Germinal center (tissue), 1 donor: Measurements from ENCODE around the gene PM20D1.
"Not testable (repeated sequence)": the region's sequence is repeated elsewhere in the genome, so short reads cannot be mapped to it uniquely, and the experiment has no call there.

Experiments used
- DNase-seq: peaks from one replicate; pipeline ENCODE4 v3.0.0; 2012; ENCODE audit warnings: mixed read lengths, low spot score

Gene PM20D1

GRCh38 chr1:205849619-205850355 lies at the start of gene PM20D1:
TSS of gene PM20D1 (minus strand) at chr1:205850132. CDS start at chr1:205850072, 60 bp downstream.
- peak; percentile 38 for DNase-seq

- no peak for DNase-seq
Measured at GRCh38 chr1:205896351-205896750, 46.4 kb upstream of the PM20D1 start.

DNA sequence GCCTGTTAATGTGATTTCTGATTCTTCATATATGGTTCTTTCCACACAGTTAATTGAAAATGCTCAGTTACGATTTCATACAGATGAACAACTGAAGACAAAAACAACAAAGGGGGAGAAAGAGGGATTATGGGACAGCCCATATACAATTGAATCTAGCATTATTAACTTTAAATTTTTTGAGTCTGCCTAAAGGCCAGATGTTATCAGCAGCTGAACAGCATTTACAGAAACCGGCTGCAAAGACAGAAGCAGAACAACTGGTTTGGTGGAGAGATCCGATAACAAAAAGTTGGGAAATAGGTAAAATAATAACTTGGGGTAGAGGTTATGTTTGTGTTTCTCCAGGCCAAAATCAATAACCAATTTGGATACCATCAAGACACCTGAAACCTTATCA lies 44.2 kb upstream of the PM20D1 start:
- not testable (repeated sequence) for DNase-seq

DNA sequence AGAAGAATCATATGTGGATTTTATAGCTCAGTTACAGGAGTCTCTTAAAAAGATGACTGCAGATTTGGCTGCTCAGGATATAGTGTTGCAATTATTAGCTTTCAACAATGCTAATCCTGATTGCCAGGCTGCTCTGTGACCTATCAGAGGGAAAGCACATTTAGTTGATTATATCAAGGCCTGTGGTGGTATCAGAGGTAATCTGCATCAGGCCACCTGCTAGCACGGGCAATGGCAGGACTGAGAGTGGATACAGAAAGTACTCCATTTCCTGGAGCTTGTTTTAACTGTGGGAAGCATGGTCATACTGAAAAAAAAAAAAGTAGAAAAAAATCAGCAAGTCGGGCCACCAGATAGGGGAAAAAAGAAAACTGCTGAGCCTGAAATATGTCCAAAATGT lies 42.2 kb upstream of the PM20D1 start:
- not testable (repeated sequence) for DNase-seq

DNA sequence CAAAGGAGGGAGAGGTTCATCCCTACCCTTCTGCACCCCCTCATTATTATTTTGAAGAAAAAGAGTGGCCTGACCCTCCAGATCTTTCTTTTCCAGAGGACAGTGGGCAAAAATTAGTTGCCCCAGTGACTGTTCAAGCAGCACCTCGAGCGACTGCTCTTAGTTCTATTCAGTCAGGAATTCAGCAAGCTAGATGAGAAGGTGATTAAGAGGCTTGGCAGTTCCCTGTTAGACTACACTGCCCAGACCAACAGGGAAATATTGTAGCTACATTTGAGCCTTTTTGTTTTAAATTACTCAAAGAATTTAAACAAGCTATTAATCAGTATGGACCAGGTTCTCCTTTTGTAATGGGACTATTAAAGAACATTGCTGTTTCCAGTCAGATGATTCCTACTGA lies 41.5 kb upstream of the PM20D1 start:
- not testable (repeated sequence) for DNase-seq

GRCh38 chr1:205890631-205891030 lies 40.7 kb upstream of the PM20D1 start:
- not testable (repeated sequence) for DNase-seq

DNA sequence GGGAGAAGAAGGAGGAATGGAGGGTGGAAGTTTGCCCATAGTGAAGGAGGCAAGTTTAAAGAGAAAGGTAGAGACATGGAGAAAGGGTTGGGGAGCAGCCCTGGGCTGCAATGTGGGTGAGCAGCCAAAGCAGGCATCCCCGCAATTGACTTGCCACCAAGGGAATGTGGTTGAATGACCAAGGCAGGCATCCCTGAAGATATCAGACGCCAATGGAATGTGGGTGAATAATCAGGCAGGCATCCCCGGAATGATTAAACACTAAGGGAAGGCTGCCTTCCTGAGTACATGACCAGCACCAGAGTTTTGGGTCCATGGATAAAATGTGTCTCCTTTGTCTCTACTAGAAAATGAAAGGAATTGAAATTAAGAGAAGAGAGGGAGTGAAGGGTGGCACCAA lies 39.8 kb upstream of the PM20D1 start:
- not testable (repeated sequence) for DNase-seq

DNA sequence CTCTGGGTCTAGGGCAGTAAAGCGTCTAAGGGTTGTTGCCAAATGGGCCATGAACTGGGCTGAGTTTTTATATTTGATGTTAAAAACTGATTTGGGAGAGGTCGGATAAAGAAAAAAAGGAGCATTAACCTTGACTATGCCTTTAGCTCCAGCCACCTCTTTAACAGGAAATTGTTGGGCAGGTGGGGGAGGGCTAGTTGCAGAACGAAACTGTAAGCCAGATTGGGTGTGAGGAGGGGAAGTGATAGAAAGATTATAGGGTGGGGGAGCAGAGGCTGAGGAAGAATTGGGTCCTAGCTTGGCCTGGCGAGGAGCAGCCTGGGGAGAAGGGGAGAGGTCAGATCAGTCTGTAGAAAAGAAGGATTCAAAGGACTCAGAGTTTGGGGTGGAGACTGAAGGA lies 39.1 kb upstream of the PM20D1 start:
- not testable (repeated sequence) for DNase-seq

DNA sequence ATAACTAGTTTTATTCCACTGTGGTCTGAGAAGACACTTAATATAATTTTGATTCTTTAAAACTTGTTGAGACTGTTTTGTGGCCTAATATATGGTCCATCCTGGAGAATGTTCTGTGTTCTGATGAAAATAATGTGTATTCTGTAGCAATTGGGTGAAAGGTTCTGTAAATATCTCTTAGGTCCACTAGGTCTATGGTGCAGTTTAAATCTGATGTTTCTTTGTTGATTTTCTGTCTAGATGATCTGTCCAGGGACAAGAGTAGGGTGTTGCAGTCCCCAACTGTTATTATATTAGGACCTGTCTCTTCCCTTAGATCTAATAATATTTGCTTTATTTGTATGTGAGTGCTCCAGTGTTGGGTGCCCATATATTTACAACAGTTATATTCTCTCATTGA lies 33.9 kb upstream of the PM20D1 start:
- no peak for DNase-seq

DNA sequence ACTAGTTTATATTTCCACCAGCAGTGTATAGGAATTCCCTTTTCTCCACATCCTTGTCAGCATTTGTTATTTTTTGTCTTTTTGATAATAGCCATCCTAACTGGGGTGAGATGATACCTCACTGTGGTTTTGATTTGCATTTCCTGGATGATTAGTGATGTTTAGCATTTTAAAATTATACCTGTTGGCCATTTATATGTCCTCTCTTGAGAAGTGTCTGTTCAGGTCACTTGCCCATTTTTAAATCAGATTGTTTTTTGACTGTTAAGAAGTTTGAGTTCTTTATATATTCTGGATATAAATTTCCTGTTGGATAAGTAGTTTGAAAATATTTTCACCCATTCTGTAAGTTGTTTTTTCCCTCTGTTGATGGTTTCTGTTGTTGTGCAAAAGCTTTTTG lies 31.0 kb upstream of the PM20D1 start:
- no peak for DNase-seq

GRCh38 chr1:205879974-205880373 lies 30.0 kb upstream of the PM20D1 start:
- no peak for DNase-seq

- no peak for DNase-seq
Measured at GRCh38 chr1:205878026-205878425, 28.1 kb upstream of the PM20D1 start.

- not testable (repeated sequence) for DNase-seq
Measured at GRCh38 chr1:205873148-205873547, 23.2 kb upstream of the PM20D1 start.

- no peak for DNase-seq
Measured at GRCh38 chr1:205870236-205870635, 20.3 kb upstream of the PM20D1 start.

DNA sequence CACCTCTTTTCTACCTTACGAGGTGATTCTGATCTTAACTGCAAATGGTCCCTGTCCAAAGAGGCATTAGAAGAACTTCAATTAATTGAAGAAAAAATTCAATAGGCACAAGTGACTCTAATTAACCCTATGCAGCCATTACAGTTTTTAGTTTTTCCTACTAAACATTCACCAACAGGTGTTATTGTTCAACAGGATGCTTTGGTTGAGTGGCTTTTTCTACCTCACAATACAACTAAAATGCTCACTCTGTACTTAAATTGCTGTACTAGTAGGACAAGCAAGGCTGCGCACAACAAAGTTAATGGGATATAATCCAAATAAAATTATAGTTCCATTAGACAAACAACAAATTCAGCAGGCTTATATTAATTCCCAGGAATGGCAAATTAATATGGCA lies 11.6 kb upstream of the PM20D1 start:
- DNase-seq = no peak

- no peak for DNase-seq
Measured at GRCh38 chr1:205858141-205858961, 8.4 kb upstream of the PM20D1 start.

DNA sequence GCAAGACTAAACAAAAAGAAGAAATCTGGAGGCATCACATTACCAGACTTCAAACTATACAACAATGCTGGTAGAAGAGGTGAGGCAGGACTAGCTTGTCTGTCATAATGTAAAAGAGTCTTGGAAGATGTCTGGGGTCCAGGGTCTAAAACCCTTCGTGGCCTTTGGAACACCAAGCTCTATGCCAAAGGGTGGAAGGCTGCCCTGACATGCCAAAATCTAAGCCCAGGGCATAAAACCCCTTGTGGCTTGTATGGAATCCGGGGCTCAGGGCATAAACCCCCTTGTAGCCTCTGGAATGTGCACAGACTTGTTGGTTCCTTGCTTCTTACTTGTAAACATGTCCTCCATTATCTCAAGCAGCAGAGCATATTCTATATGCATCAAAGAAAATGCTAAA lies 7.6 kb upstream of the PM20D1 start:
- DNase-seq = not testable (repeated sequence)

DNA sequence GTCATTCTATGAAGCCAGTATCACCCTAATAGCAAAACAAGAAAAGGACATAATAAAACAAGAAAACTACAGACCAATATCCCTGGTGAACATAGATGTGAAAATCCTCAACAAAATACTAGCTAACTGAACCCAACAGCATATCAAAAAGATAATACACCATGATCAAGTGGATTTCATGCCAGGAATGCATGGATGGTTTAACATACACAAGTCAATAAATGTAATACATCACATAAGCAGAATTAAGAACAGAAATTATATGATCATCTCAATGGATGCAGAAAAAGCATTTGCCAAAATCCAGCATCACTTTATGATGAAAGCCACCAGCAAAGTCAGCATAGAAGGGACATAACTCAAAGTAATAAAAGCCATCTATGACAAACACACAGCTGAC lies 6.5 kb upstream of the PM20D1 start:
- DNase-seq = no peak

DNA sequence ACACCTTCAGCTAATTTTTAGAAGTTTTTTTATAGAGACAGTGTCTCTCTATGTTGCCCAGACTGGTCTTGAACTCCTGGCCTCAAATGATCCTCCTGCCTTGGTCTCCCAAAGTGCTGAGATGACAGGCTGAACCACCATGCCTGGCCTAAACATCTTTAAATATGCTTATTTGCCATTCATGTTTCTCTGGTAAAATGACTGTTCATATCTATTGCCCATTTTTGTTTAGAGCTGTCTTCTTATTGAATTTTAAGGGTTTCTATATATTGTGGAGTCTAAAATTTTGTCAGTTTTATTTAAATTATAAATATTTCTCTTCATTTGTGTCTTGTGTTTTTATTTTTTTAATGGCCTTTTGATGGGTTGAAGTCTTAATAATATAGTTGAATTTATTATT lies 3.0 kb upstream of the PM20D1 start:
- DNase-seq = no peak

GRCh38 chr1:205851993-205852392 lies 2.1 kb upstream of the PM20D1 start:
- no peak for DNase-seq

DNA sequence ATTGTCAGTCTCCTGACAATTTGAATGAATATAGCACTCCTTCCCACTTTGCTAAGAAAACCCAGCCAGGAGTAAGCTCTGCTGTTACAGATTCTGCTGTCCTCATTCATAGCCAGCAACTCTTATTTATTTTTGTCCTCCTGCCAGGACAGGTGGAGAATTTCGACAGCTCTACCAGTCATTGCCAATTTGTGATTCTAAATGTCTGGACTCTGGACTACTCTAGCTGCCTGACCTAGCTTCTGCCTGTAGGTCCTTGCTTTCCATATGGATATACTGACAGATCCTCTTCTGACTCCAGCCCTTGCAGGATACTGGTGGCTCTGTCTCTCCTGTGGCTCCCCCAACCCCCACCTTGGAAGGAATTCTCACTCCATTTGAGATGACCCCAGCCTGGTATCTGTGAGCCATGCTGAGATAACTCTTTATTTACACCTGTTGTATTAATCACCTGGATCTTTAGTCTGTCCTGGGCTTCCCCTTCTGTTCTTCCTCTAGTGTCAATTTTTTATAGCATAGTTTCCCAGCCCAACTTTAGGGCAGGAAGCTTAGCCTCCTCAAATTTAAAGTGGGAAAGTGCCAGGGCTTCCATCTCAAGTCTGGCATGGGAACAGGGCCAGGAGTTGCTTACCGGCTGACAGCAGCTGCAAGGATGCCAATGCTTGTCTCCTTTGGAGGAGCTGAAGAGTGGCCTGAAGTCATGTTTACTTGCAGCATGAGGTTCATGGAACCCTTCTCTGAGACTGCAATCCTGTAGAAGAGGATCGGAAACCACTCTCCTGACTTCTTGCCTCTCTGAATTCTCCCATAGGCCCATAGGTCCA lies 6.7 kb downstream of the PM20D1 start:
- no peak for DNase-seq

DNA sequence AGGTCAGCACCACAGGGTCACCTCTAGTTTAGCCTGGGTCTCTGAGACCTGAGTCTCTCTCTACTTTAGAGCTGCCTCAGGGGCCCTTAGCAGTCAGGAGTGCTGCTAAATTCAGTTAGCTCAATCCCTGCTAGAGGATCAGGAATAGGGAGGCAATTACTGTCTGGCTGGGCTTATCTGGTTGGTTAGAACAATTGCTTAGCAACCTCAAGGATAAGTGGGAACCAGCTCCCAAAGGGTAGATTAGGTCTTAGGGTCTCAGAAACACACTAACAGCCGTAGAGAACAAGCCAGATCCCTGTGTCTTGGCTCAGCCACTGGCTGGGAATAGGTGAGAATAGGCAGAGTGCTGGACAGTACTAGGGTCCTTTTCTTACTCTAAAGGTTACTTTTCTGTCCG lies 7.7 kb downstream of the PM20D1 start:
- DNase-seq = no peak
